Measurements from ENCODE around the gene EIF2S2.

The EIF2S2 gene

DNA sequence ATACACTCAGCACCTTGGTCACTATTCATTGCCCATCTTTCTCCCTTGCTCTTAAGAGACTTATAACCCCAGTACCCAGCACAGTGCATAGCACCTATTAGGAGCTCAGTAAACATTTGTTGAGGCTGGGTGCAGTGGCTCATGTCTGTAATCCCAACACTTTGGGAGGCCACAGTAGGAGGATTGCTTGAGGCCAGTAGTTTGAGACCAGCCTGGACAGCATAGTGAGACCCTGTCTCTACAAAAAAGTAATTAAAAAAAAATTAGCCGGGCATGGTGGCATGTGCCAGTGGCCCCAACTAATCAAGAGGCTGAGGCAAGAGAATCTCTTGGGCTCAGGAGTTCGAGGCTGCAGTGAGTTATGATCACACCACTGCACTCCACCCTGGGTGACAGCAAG lies 8.2 kb upstream of the EIF2S2 start:
- DNase-seq (ENCODE audit: low read depth in 2 of 2): no peak

DNA sequence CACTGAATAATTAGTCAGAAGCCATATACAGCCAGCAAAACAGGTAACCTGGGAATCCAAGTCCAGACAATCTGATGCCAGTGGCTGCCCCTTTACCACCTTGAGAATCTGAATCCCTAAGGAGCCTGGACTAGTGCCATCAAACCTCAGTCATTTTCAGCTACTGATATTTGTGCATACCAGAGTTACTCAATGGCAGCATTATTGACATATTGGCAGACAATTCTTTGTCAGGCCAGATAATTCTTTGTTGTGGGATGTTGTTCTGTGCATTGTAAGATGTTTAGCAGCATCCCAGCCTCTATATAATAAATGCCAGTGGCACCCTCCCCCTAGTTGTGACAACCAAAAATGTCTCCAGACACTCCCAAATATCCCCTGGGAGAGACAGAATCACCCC lies 3.2 kb upstream of the EIF2S2 start:
- no peak for DNase-seq (ENCODE audit: low read depth in 2 of 2)

DNA sequence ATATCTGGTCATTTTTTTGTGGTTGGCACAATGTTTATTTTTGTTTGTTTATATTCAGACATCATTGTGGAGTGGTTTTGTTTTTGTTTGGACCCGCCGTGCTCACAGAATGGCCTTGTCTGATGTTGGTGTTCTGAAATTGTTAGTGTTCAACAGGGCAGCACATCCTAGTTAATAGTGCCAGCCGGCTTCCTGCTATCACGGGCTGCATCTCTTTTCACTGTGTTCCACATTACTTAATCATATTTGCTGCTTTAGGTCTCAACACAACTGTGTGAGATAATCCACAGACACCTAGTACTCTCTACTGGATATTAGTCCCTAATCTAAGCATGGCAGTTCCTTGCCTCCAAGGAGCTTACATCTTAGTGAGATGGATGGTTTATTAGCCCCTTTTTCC lies 2.8 kb upstream of the EIF2S2 start:
- no peak for DNase-seq (ENCODE audit: low read depth in 2 of 2)

- no peak for DNase-seq (ENCODE audit: low read depth in 2 of 2)
Observed at GRCh38 chr20:34112600-34113101, 608 bp upstream of the EIF2S2 start.

- no peak for DNase-seq (ENCODE audit: low read depth in 2 of 2)
Observed at GRCh38 chr20:34110745-34111641, 1.1 kb downstream of the EIF2S2 start.

- no peak for DNase-seq (ENCODE audit: low read depth in 2 of 2)
Observed at GRCh38 chr20:34110025-34110744, 1.9 kb downstream of the EIF2S2 start.

GRCh38 chr20:34109442-34109841 lies 2.6 kb downstream of the EIF2S2 start:
- no peak for DNase-seq (ENCODE audit: low read depth in 2 of 2)

GRCh38 chr20:34108616-34109174 lies 3.3 kb downstream of the EIF2S2 start:
- DNase-seq (ENCODE audit: low read depth in 2 of 2): no peak

GRCh38 chr20:34105978-34106675 lies 5.9 kb downstream of the EIF2S2 start:
- no peak for DNase-seq (ENCODE audit: low read depth in 2 of 2)

DNA sequence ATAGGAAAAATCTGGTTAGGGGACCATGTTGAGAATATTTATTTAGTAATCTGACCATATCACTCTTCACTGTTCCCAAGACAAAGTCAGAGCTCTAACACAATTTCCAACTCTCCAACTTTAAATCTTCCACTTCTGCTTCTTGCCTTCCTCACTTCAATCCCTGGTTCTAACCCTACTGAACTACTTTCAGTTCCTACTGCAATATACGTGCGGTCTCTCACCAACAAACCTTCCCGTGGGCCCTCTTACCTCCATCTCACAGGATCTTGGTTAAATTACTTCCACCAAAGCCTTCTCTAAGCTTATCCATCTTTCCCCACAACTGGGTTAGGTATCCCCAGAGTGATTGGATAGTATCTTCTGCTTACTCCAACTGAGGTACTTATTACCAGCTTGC lies 8.0 kb downstream of the EIF2S2 start:
- no peak for DNase-seq (ENCODE audit: low read depth in 2 of 2)

DNA sequence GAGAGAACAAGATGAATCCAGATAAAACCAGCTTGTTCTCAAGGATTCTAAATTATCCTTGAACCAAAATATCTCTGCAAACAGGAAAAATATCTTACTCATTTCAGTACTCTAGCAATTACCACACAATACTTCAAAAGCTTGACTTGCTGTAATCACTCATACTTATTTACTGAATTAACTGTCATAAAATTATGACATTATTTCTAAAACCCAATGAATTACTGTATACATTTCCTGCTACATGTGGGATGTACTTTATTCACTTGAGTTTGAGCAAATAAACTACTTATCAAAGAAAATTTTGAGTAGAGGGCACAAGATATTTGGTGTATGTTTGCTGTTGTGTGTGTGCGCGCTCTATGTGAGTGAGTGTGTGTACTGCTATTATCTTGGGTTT lies 9.7 kb downstream of the EIF2S2 start:
- no peak for DNase-seq (ENCODE audit: low read depth in 2 of 2)

GRCh38 chr20:34100576-34100975 lies 11.5 kb downstream of the EIF2S2 start:
- DNase-seq (ENCODE audit: low read depth in 2 of 2): no peak

- DNase-seq (ENCODE audit: low read depth in 2 of 2): no peak
Observed at GRCh38 chr20:34099675-34100074, 12.4 kb downstream of the EIF2S2 start.

DNA sequence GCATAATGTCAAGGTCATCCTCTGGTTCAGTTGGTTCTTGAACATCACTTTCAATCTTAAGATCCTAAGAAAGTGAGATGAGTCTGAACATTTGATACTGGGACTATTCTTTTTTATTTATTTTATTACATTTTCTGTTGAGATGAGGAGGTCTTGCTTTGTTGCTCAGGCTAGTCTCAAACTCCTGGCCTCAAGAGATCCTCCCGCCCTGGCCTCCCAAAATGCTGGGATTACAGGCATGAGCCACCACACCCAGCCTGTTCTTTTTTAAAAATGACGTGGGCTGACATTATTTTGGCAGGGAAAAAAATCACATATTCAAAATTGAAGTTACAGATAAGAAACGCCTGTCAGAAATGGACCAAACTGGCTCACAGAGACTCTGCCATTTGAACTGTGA lies 13.5 kb downstream of the EIF2S2 start:
- DNase-seq (ENCODE audit: low read depth in 2 of 2): no peak

DNA sequence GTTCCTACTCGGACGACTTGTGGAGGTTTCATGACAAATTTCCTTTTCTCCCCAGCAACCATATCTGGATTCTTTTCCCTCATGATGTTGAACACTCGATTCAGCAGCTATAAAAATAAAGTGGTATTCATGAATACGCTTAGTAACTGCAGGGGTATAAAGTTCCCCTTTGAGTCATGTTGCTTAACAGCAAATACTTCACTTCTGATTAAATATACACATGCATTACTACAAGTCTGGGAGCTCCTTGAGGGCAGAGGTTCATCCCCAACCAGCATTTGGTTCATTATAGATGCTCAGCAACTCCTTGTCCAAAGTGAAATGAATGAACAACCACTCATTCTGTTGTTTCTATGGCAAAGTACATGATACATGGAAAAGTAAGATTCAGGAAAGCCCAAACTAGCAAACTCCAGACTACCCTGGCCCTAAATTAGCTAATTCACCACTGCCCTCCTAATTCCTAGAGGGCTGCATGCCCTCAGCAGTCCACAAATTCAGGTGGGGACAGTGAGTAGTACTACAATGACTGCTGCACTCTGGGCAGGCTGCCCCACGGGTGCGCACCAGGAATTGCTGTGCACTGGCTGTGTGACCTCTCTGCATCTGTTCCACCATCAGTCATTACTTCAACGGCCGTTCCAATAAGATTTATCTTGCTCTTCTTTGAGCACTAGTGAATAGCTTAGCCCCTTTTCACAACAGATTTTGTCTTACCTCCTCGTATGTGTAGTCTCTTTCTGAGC lies 15.2 kb downstream of the EIF2S2 start:
- DNase-seq (ENCODE audit: low read depth in 2 of 2): no peak

DNA sequence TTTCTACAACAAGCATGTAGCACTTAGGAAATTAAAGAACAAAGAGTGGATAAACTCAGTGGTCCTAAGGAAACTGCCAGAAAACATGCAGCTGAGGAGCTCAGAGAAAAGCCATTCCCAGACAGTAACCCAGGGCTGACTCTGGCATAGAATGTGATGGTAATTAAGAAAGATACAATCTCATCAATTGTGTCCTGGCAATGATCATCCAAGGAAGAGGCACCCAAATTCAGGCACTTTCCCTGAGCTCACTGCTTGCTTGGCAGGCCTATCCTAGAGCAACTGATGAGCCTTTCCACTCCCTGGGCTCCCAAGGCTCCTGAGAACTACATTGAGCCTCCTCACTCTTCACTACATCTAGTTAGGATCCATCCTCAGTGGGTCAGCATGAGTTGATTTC lies 16.2 kb downstream of the EIF2S2 start:
- DNase-seq (ENCODE audit: low read depth in 2 of 2): no peak

GRCh38 chr20:34093895-34094294 lies 18.1 kb downstream of the EIF2S2 start:
- DNase-seq (ENCODE audit: low read depth in 2 of 2): no peak

DNA sequence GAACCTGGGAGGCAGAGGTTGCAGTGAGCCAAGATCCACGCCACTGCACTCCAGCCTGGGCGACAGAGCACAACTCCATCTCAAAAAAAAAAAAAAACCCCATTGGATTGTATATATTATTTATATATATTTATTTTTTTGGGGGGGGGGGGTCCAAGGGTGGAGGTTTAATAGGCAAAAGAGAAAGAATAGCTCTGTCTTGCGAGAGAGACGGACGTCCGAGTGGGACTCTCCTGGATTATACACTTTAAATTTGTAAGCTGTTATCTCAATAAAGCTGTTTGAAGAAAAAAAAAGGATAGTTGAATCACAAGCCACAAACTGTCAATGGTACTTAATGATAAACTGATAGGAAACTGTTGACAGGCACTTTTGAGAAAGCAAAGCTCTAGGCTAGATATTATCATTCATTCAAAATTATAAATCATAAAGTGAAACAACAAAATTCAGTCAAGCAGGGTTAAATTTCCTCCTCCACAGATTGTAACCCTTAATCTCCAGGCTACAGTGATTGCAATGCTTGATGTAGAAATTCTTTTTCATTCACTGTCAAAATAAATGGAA lies 20.3 kb downstream of the EIF2S2 start:
- no peak for DNase-seq (ENCODE audit: low read depth in 2 of 2)

DNA sequence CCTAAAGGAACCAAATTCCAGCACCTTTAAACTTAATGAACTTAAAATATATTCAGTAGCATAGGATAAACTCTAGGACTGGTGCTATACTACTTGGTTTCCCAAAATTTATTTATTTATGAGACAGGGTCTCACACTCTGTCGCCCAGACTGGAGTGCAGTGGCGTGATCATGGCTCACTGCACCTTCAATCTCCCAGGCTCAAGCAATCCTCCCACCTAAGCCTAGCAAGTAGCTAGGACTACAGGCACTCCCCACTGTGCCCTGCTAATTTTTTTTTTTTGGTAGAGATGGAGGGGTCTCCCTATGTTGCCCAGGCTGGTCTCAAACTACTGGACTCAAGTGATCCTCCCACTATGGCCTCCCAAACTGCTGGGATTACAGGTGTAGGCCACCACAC lies 21.4 kb downstream of the EIF2S2 start:
- no peak for DNase-seq (ENCODE audit: low read depth in 2 of 2)

DNA sequence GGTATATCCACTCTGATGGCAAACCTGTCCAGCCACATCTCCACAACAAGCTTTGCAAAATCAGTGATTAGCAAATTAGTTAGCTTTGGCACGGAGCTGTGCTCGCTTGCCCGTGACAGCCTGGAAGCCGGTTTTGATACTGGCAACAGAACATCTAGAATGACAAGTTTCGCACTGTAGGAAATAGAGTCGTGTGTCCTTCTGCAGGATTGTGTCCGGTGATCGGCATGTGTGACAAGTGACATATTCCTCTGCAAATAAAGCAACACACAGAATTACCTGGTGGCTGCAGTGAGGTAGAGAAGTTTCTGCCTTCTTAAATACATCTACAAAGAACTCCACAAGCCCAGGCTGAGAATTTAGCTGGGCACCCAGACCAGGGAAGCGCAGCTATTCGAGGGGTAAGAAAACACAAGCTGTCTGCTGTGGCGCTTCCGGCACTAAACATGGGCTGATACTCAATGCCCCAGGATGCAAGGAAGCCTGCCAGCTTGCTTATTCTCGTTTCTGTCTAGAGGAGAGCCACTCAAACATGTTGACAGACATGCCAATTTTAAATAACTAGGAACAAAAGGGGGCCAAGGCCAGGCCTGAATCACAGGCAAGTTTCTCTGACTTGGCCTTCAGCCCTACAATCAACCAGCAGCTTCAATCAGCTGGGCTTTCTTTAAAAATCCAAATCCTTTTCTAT lies 22.2 kb downstream of the EIF2S2 start:
- DNase-seq (ENCODE audit: low read depth in 2 of 2): no peak

GRCh38 chr20:34089175-34089479 lies 22.9 kb downstream of the EIF2S2 start:
- DNase-seq (ENCODE audit: low read depth in 2 of 2): no peak
